ENCODE measurements around the gene AKIP1. TPM values are rescaled to one million over a fixed set of nuclear protein-coding genes. Genes with fewer than 3 reads are reported as not detected.
"Not testable (repeated sequence)": the region's sequence is repeated elsewhere in the genome, so short reads cannot be mapped to it uniquely, and the experiment has no call there.

The AKIP1 gene
- total RNA-seq (2014; rRNA removed; shearing (Covaris generic)) = 66.6 and 70.5 TPM in 2 replicates

DNA sequence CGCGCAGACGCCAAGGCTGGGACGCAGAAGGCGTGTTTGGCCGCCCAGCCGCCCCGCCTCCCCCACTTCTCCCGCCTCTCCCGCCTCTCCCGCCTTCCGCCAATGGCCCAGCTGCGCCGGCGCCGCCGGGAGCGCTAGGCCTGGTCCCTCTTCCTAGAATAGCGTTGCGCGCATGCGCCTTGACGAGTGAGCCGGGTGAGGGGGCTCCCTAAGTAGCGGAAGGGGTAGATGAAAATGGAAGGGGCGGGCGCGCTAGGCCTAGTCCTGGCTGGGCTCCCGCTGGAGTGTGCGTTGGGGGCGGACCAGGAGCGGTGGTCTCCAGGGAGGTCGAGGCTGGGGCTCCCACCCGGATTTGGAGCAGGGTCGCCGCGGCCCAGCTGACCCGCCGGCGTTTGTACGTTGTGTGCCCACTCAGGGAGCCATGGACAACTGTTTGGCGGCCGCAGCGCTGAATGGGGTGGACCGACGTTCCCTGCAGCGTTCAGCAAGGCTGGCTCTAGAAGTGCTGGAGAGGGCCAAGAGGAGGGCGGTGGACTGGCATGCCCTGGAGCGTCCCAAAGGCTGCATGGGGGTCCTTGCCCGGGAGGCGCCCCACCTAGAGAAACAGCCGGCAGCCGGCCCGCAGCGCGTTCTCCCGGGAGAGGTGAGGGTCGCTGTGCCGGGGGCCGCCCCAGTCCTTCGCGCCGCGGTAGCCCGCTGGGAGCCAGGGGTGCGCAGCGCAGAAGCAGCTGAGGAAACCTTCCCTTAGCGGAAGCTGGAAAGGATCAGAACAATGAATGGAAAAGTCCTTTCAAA lies at the start of gene AKIP1:
TSS of gene AKIP1 (plus strand) at position 161 of the 795 bp plus-strand sequence. CDS start at position 422, 261 bp downstream.
- DNase-seq (ENCODE audit: low read depth) = peak; percentile 96

- peak; percentile 84 for DNase-seq (ENCODE audit: low read depth)
Observed at GRCh38 chr11:8863838-8864237, 47.2 kb upstream of the AKIP1 start.

GRCh38 chr11:8865304-8865703 lies 45.7 kb upstream of the AKIP1 start:
- no peak for DNase-seq (ENCODE audit: low read depth)

- peak; percentile 27 for DNase-seq (ENCODE audit: low read depth)
Observed at GRCh38 chr11:8867035-8867434, 44.0 kb upstream of the AKIP1 start.

DNA sequence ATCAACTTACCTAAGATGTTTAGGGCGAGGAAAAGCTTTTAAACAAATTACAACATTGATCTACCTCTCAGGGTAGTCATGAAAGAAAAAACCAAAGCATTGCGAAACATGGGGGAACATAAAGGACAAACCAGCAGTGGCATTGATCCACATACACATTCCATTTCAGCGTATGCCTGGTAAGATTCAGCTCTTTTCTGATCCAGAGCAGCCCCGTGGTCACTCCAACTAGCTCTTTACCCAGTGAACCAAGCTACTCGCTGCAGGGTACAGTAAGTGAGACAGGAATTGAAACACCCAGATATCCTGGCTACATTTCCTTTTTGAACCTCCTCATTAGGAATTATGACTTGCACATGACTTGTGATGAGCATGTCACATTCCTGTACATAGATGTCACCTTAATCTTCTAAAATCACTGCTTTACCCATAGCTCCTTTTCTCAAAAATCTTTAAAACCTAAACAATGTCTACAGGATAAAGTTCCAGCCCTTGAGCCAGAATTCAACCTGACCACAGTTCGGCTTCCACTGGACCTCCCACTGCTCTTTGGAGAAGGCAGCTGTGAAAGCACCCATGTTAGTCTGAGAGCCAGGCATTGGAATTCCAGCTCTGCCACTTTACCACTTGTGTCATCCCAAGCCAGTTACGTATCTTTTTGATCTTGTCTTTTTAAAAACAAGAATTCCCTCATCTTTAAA lies 42.9 kb upstream of the AKIP1 start:
- DNase-seq (ENCODE audit: low read depth) = peak; percentile 77

DNA sequence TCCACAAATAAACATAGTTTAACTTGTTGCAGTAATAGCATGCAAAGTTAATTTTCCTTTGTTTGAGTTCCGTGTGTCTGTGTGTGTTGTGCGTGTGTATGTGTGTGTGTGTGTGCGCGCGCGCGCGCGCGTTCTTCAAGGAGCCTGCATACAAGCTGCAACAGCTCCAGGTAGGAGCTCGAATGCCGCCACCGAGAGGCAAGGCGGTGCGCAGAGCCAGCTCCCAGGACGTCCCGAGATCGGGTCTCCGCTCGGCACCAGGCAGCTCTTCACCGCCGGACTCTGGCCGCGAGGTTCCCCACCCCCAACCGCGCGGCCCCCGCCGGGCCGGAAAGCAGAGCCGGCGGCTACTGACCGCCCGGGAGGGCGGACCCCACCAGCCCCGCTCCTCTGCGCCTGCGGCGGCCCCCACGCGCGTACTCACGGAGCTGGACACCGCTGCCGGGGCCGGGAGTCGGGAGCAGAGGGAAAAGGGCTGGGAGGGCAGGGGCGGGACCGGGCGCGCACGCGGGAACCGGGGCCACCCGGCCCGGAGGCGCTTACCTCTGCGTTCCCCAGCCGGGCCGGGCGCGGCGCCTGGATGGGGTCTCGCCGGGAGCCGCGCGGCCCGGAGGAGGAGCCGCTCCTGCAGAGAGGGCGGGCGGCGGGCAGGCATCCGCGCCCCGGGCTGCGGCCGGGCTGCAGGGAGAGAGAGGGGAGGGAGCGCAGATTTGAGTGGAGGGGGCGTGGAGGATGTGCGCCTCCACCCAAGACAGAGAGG lies 40.4 kb upstream of the AKIP1 start:
- DNase-seq (ENCODE audit: low read depth) = peak; percentile 77

- DNase-seq (ENCODE audit: low read depth) = peak; percentile 92
Observed at GRCh38 chr11:8871171-8871775, 39.7 kb upstream of the AKIP1 start.

- no peak for DNase-seq (ENCODE audit: low read depth)
Observed at GRCh38 chr11:8871962-8872361, 39.0 kb upstream of the AKIP1 start.

DNA sequence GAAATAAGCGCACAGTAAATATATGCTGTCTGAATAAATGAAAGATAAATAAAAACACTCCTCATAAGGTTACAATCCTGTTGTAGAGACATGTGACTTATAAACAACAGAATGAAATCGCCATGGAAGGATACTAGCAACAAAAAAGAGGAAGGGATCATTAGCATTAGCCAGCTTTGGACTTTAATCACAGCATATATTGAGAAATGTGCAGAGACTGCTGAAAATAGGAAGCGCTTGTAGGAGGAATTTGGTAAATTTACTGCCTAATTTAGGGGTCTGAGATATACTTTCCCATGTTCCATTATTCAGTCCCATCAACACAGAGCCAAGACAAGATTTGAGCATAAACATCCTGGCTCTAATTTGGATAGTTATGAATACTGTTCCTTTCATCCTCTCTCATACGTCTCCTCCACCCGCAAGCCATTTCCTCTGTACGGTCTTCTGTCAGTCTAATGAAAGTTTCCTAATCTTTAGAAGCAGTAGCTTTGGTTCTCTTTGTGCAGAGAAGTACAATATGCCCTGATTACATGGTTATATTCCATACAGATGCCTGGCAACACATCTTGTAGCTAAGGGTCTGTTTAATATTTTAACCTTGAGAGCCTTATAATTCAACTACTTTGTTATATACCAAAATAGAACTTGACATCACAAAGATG lies 37.1 kb upstream of the AKIP1 start:
- no peak for DNase-seq (ENCODE audit: low read depth)

GRCh38 chr11:8878771-8879170 lies 32.2 kb upstream of the AKIP1 start:
- DNase-seq (ENCODE audit: low read depth) = no peak

DNA sequence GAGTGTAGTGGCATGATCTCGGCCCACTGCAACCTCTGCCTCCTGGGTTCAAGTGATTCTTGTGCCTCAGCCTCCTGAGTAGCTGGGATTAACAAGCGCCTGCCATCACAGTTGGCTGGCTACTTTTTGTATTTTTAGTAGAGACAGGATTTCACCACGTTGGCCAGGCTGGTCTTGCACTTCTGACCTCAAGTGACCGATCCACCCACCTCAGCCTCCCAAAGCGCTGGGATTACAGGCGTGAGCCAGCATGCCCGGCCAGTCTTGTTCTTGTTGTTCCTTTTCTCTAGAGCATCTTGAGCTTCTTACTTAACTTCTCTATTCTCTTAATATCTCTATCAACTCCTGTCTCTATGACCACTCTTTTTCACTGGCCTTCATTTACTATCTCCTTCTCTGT lies 29.4 kb upstream of the AKIP1 start:
- DNase-seq (ENCODE audit: low read depth) = not testable (repeated sequence)

- peak; percentile 52 for DNase-seq (ENCODE audit: low read depth)
Observed at GRCh38 chr11:8886322-8886721, 24.7 kb upstream of the AKIP1 start.

- not testable (repeated sequence) for DNase-seq (ENCODE audit: low read depth)
Observed at GRCh38 chr11:8891185-8891584, 19.8 kb upstream of the AKIP1 start.

GRCh38 chr11:8899119-8899753 lies 11.8 kb upstream of the AKIP1 start:
- no peak for DNase-seq (ENCODE audit: low read depth)

DNA sequence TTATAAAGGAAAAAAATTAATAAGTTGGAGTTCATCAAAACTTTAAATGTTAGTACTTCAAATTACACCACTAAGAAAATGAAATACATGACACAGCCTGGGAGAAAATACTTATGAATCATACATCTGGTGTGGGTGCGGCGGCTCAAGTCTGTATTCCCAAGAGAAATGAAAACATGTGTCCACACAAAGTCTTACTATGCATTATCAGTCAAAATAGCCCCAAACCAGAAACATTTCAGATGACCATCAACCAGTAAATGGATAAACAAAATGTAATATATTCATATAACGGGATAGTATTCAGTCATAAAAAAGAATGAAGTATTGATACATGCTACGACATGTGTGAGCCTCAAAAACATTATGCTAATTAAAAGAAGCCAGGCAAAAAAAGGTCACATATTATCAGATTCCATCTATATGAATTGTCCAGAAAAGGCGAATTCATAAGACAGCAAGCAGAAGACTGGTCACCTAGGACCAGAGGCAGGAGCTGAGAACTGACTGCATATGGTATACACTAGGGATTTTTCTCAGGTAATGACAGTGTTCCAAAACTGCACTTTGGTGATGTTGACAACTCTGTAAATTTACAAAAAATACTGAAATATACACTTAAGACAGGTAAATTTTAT lies 5.3 kb upstream of the AKIP1 start:
- peak; percentile 73 for DNase-seq (ENCODE audit: low read depth)

GRCh38 chr11:8907116-8907515 lies 3.9 kb upstream of the AKIP1 start:
- DNase-seq (ENCODE audit: low read depth) = peak; percentile 39

DNA sequence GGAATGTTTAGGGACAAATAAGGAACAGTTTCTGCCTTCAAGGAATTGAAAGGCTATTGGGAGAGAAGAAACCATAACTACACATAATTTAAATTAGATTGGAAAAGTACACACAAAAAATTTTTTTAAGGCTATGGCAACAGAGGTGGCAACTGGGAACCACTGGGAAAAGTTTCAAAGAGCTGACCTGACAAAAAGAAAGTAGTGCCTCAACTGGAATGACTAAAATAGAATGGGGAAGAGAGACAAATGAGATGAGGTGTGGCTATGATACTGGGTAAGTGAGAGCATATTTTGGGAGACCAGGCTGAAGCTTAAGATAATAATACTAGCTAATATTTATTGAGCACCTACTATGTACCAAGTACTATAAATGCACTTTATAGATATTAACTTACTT lies 2.9 kb upstream of the AKIP1 start:
- no peak for DNase-seq (ENCODE audit: low read depth)

DNA sequence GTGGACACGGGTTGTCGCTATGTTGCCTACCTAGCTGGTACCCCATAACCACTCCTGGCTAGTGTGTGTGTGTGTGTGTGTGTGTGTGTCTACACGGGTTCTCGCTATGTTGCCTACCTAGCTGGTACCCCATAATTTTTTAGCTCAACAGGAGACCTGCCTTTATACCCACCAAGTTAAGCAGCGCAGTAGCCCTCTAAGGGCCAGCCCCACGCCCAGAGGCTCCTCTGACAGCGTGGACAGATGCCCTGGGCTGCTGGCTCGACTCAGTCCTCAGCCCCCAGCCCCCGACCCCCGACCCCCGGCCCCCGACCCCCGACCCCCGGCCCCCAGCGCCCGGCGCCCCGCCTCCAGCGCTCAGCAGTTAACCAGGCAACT lies 351 bp upstream of the AKIP1 start:
- DNase-seq (ENCODE audit: low read depth) = no peak

DNA sequence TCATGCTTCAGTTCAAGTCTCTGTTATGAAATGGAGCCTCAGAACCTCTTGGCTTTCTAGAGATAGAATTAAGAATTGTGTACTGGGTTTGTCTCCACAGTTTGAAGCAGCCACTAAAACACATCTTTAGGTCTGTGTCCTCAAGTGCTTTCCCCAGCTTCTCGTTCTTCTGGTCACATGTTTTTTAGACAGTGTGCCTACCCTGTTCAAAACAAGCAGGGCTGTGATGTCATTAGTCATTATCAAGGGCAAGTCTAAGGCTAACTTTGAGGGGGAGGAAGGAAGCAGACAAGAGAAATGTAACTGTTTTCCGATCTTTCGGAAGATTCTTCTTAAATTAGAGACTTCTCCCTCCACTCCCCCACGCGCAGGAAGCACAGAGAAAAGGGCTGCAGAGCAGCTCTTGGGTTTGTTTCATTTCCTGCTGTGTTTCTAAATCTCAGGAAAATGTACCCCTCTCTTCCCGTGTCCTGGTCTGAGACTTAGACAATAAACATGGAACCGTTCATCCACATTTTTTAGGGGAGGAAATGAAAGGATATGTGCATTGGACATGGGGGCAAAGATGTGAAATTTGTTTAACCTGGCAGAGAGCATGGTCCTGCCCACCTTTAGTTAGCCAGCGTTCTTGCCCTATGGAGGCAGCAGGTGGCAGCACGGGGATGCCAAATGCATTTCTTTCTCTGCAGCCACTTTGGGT lies 3.1 kb downstream of the AKIP1 start:
- peak; percentile 50 for DNase-seq (ENCODE audit: low read depth)

DNA sequence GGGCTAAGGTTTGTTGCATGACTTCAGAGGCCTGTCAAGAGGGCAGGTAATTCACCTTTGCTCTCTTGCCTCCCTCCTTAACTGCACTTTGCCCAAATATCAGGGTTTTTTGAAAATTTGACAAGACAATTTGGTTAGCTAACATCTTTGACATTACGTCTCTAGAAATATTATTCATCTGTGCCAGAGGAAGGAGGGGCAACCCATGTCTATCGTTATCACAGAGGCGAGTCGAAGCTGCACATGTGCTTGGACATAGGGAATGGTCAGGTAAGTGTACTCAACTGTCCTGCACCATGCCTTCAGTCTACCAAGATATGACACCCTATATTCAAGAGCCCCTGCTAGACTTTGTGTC lies 3.7 kb downstream of the AKIP1 start:
- no peak for DNase-seq (ENCODE audit: low read depth)
